ENCODE results near the gene MSMP. TPM values are rescaled to one million over a fixed set of nuclear protein-coding genes. Genes with fewer than 3 reads are reported as not detected.

The MSMP gene
- total and polyA plus RNA-seq, 9 of the 15 experiments (the other 6 are each of a cell fraction or from before 2014, with no cell fraction given) = 0.60 TPM; not detected in 8

- TF ChIP-seq, protein P1, sequence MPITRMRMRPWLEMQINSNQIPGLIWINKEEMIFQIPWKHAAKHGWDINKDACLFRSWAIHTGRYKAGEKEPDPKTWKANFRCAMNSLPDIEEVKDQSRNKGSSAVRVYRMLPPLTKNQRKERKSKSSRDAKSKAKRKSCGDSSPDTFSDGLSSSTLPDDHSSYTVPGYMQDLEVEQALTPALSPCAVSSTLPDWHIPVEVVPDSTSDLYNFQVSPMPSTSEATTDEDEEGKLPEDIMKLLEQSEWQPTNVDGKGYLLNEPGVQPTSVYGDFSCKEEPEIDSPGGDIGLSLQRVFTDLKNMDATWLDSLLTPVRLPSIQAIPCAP (CRISPR knock-in tag; IDR thresholded peaks at IDR 0.05; ENCODE audit: borderline replicate concordance) = no peak
- TF ChIP-seq POLR2AphosphoS5 (IDR thresholded peaks at IDR 0.05; ENCODE audit: control insufficient read depth, insufficient read depth, low read depth, low read length) = no peak
- no peak for TF ChIP-seq GTF2A2 (tag; IDR thresholded peaks at IDR 0.05)
- TF ChIP-seq FOXK2 (conservative IDR thresholded peaks at IDR 0.05 in 1 of 2, IDR thresholded peaks at IDR 0.05 in 1 of 2; ENCODE audit: low read depth in 2 of 2) = no peak
- TF ChIP-seq HDAC6 (IDR thresholded peaks at IDR 0.05; ENCODE audit: low read depth, low read length) = no peak
- TF ChIP-seq, protein P2, sequence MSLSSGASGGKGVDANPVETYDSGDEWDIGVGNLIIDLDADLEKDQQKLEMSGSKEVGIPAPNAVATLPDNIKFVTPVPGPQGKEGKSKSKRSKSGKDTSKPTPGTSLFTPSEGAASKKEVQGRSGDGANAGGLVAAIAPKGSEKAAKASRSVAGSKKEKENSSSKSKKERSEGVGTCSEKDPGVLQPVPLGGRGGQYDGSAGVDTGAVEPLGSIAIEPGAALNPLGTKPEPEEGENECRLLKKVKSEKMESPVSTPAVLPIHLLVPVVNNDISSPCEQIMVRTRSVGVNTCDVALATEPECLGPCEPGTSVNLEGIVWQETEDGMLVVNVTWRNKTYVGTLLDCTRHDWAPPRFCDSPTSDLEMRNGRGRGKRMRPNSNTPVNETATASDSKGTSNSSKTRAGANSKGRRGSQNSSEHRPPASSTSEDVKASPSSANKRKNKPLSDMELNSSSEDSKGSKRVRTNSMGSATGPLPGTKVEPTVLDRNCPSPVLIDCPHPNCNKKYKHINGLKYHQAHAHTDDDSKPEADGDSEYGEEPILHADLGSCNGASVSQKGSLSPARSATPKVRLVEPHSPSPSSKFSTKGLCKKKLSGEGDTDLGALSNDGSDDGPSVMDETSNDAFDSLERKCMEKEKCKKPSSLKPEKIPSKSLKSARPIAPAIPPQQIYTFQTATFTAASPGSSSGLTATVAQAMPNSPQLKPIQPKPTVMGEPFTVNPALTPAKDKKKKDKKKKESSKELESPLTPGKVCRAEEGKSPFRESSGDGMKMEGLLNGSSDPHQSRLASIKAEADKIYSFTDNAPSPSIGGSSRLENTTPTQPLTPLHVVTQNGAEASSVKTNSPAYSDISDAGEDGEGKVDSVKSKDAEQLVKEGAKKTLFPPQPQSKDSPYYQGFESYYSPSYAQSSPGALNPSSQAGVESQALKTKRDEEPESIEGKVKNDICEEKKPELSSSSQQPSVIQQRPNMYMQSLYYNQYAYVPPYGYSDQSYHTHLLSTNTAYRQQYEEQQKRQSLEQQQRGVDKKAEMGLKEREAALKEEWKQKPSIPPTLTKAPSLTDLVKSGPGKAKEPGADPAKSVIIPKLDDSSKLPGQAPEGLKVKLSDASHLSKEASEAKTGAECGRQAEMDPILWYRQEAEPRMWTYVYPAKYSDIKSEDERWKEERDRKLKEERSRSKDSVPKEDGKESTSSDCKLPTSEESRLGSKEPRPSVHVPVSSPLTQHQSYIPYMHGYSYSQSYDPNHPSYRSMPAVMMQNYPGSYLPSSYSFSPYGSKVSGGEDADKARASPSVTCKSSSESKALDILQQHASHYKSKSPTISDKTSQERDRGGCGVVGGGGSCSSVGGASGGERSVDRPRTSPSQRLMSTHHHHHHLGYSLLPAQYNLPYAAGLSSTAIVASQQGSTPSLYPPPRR (CRISPR knock-in tag; IDR thresholded peaks at IDR 0.05; ENCODE audit: borderline replicate concordance) = no peak
- no peak for TF ChIP-seq SIRT6 (IDR thresholded peaks at IDR 0.05; ENCODE audit: low read depth, low read length)
- no peak for TF ChIP-seq TSHZ1 (CRISPR knock-in tag; IDR thresholded peaks at IDR 0.05)
- TF ChIP-seq SMAD4 (CRISPR knock-in tag; conservative IDR thresholded peaks at IDR 0.05) = no peak
Observed at GRCh38 chr9:35766997-35767396, 12.9 kb upstream of the MSMP start (continued).

Measured in K562 (cell line).